ENCODE data around the gene ANKRD44.

ANKRD44 gene

GRCh38 chr2:197145471-197146056 is 165.0 kb downstream of the ANKRD44 start:
- peak overlapping the region; percentile 55 for H3K4me3 ChIP-seq (ENCODE audit: low read length)
- no peaks in the 10 kb centered on the region for H4K20me1 ChIP-seq (ENCODE audit: control insufficient read depth, insufficient read depth, low read depth, low read length)
- H3K27ac ChIP-seq (ENCODE audit: low read depth, low read length): peak overlapping the region; percentile 100
- peaks cover 40% of the 10 kb centered on the region for H3K36me3 ChIP-seq (ENCODE audit: control insufficient read depth, low read length)
- H3K4me1 ChIP-seq (ENCODE audit: control insufficient read depth, low read length): peaks cover 91% of the 10 kb centered on the region
- peaks cover 55% of the 10 kb centered on the region for H3K79me2 ChIP-seq (ENCODE audit: control insufficient read depth, low read length)
- H3K27me3 ChIP-seq (ENCODE audit: control insufficient read depth, low read length): no peaks in the 10 kb centered on the region
- no peaks in the 10 kb centered on the region for H3K9me3 ChIP-seq (ENCODE audit: control insufficient read depth, insufficient read depth, low read length)
- no peaks in the 10 kb centered on the region for H3K9me2 ChIP-seq (replicated peaks; ENCODE audit: control insufficient read depth, low read length)
- H3K4me2 ChIP-seq (ENCODE audit: low read length): peak overlapping the region; percentile 67
- peaks cover 41% of the 10 kb centered on the region for H3F3A ChIP-seq (ENCODE audit: control insufficient read depth, insufficient read depth)
- TF ChIP-seq, protein P1, sequence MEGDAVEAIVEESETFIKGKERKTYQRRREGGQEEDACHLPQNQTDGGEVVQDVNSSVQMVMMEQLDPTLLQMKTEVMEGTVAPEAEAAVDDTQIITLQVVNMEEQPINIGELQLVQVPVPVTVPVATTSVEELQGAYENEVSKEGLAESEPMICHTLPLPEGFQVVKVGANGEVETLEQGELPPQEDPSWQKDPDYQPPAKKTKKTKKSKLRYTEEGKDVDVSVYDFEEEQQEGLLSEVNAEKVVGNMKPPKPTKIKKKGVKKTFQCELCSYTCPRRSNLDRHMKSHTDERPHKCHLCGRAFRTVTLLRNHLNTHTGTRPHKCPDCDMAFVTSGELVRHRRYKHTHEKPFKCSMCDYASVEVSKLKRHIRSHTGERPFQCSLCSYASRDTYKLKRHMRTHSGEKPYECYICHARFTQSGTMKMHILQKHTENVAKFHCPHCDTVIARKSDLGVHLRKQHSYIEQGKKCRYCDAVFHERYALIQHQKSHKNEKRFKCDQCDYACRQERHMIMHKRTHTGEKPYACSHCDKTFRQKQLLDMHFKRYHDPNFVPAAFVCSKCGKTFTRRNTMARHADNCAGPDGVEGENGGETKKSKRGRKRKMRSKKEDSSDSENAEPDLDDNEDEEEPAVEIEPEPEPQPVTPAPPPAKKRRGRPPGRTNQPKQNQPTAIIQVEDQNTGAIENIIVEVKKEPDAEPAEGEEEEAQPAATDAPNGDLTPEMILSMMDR (IDR thresholded peaks at IDR 0.05; ENCODE audit: low read depth, low read length, poor library complexity, severe bottlenecking): no peak
- no peak for TF ChIP-seq EZH2phosphoT487 (IDR thresholded peaks at IDR 0.05; ENCODE audit: borderline replicate concordance, low read length)

DNA sequence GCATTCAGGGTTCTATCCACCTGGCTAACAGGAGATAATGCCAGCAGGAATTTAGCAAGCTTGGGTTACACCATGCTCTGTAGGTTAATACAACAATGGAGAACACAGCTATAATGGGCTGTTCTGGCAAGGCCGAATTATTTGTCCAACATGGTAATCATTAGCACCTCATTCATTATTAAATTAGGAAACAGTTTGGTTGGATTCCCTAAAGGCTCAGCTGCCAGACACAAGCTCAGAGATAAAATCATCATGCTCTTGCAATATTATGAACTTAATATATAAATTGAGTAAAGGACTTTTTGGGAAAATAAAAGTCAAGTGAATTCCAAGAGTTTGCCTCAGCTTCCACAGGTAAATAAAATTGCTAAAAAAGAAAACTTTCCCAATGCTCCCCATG is 166.4 kb downstream of the ANKRD44 start:
- H3K4me2 ChIP-seq (ENCODE audit: low read length): peak overlapping the region; percentile 72
- TF ChIP-seq EZH2phosphoT487 (IDR thresholded peaks at IDR 0.05; ENCODE audit: borderline replicate concordance, low read length): no peak
- TF ChIP-seq, protein P1 (IDR thresholded peaks at IDR 0.05; ENCODE audit: low read depth, low read length, poor library complexity, severe bottlenecking): no peak
- peaks cover 34% of the 10 kb centered on the region for H3K36me3 ChIP-seq (ENCODE audit: control insufficient read depth, low read length)
- H3K9me3 ChIP-seq (ENCODE audit: control insufficient read depth, insufficient read depth, low read length): no peaks in the 10 kb centered on the region
- peaks cover 41% of the 10 kb centered on the region for H3F3A ChIP-seq (ENCODE audit: control insufficient read depth, insufficient read depth)
- H3K27me3 ChIP-seq (ENCODE audit: control insufficient read depth, low read length): no peaks in the 10 kb centered on the region
- H3K79me2 ChIP-seq (ENCODE audit: control insufficient read depth, low read length): peaks cover 45% of the 10 kb centered on the region
- peak overlapping the region; percentile 100 for H3K27ac ChIP-seq (ENCODE audit: low read depth, low read length)
- peaks cover 90% of the 10 kb centered on the region for H3K4me1 ChIP-seq (ENCODE audit: control insufficient read depth, low read length)
- H4K20me1 ChIP-seq (ENCODE audit: control insufficient read depth, insufficient read depth, low read depth, low read length): no peaks in the 10 kb centered on the region
- peak overlapping the region; percentile 46 for H3K4me3 ChIP-seq (ENCODE audit: low read length)
- no peaks in the 10 kb centered on the region for H3K9me2 ChIP-seq (replicated peaks; ENCODE audit: control insufficient read depth, low read length)

GRCh38 chr2:197141702-197142473 is 168.7 kb downstream of the ANKRD44 start:
- Histone ChIP-seq H3K36me3 (ENCODE audit: control insufficient read depth, low read length) (peaks cover 34% of the 10 kb centered on the region), H4K20me1 (ENCODE audit: control insufficient read depth, insufficient read depth, low read depth, low read length) (no peaks in the 10 kb centered on the region), H3K4me3 (ENCODE audit: low read length) (peak overlapping the region; percentile 55), H3K4me1 (ENCODE audit: control insufficient read depth, low read length) (peaks cover 90% of the 10 kb centered on the region), H3K27me3 (ENCODE audit: control insufficient read depth, low read length) (no peaks in the 10 kb centered on the region), H3K27ac (ENCODE audit: low read depth, low read length) (peak overlapping the region; percentile 84), H3F3A (ENCODE audit: control insufficient read depth, insufficient read depth) (peaks cover 42% of the 10 kb centered on the region), H3K79me2 (ENCODE audit: control insufficient read depth, low read length) (peaks cover 34% of the 10 kb centered on the region), H3K9me3 (ENCODE audit: control insufficient read depth, insufficient read depth, low read length) (no peaks in the 10 kb centered on the region), H3K4me2 (ENCODE audit: low read length) (peak overlapping the region; percentile 66), H3K9me2 (replicated peaks; ENCODE audit: control insufficient read depth, low read length) (no peaks in the 10 kb centered on the region)
- TF ChIP-seq, protein P1 (IDR thresholded peaks at IDR 0.05; ENCODE audit: low read depth, low read length, poor library complexity, severe bottlenecking): no peak
- TF ChIP-seq EZH2phosphoT487 (IDR thresholded peaks at IDR 0.05; ENCODE audit: borderline replicate concordance, low read length): no peak

Data from DOHH2 (cell line).